Activated CD4-positive, alpha-beta T cell treated with anti-CD3 and anti-CD28 coated beads, Interleukin-2, Interleukin-6, amounts not matched to agents 100 ng/mL and 50 ng/mL, durations not matched to agents 16 hours and 8 hours (primary cell): ENCODE data around the gene IL3.

Experiments
- DNase-seq: peaks from one replicate; pipeline ENCODE4 v3.0.0-alpha.2; 2020

The IL3 gene

GRCh38 chr5:132057498-132058255 lies 2.8 kb upstream of the IL3 start:
- no peak for DNase-seq

GRCh38 chr5:132058646-132059042 lies 1.8 kb upstream of the IL3 start:
- no peak for DNase-seq

DNA sequence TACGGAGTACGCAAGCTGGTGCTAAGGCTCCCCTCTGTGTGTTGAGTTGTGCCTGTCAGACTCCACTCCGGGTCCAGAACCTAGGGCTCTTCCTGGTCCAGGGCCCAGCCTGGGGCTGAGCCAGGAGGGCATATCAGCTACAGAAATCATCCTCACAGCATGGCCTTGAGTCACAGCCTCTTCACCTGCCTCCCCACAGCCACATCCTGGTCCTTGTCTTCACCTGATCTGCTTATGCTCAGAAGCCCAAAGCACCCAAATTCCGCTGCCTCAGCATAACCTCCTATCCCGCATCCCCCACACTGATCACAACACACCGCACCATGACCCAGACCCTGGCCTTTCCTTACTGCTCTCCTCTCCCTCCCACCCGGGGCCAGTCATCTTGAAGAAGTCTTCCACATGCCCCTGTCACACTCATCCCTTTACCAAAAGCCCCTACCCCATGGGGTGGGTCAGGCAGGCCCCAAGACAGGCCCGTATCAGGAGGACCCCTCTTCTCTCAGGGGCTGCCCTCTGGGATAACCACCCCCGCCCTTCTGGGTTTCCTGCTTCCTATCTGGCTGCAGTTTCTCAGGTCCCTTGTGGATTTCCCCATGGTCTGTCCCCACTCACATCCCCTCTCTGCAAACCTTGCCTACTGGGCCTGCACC lies 1.3 kb upstream of the IL3 start:
- DNase-seq = no peak

GRCh38 chr5:132059696-132060500 lies 557 bp upstream of the IL3 start:
- no peak for DNase-seq

GRCh38 chr5:132063090-132063911 lies 2.8 kb downstream of the IL3 start:
- peak; percentile 86 for DNase-seq

DNA sequence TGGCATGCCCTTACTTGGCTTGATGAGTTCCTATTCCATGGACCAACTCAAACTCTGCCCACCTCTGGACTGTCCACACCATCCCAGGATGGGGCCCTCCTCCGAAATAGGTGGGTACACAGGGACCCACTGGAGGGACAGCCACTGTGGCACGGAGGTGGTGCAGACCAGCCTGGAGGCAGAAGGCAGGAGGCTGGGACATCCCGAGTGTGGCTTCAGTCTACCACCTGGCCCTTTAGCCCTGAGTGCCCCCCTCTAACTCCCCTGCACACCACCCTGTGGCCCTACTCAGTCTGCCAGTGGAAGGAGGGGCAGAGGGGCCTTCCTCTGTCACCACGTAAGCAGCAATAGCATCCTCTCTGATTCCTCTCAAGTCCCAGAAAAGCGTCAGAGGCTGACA lies 3.7 kb downstream of the IL3 start:
- DNase-seq = no peak

GRCh38 chr5:132064738-132065331 lies 4.4 kb downstream of the IL3 start:
- DNase-seq = peak; percentile 90

DNA sequence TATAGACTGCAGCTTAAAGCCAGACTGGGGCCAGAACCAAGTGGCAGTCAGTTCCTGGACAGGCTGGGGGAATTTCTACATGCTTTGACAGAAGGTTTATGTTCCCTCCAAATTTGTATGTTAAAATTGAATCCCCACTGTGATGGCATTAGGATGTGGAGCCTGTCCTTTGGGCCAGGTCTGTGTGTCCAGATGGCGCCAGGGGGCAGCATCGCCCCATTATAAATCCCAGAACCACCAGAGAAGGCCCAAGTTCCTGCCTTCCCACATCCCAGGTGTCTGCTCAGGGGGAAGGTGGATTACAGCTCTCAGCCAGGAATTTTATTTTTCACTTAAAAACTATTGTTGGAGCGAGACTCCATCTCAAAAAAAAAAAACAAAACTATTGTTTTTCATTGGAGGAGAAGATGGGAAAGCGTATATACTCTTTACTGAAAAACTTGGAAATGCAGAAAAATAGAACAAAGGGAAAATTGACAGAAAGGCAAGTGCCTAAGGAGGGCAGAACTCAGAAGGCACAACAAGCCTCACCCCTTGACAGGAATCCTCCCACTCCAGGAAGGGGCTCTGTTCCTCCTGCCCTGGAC lies 5.0 kb downstream of the IL3 start:
- DNase-seq = peak; percentile 72

DNA sequence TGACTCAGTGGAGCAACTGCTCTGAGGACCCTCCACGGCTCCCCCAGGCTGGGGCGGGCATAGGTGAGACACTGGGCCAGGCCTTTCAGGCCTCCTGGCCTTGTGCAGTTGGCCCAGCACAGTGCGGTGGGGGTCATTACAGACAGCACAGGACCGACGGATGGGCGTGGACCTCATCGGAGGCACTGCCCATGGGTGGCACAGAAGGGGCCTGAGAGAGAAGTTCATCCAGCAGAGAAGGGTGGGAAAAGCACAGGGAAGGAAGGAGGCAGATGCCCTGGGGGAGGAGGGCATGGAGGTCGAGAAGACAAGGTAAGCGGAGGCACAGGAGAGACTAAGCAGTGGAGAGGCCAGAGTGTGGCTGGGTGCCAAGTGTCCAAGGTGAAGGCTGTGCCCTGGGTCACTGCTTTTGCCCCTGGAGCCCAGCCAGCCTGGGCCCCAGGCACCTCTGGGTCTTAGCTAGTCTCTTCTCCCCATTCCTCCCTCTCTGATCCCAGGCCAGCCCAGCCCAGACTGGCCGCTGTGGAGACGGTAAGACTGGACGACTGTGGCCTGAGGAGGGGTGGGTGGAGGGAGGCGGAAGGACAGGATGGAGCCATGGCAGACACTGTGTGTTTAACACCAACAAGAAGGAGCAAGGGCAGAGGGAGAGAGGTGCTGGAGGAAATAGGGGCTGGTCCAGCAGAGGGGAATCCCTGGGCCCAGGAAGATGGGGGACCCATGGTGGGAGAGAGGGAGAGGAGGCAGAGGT lies 5.7 kb downstream of the IL3 start:
- no peak for DNase-seq

GRCh38 chr5:132066871-132067270 lies 6.4 kb downstream of the IL3 start:
- no peak for DNase-seq

DNA sequence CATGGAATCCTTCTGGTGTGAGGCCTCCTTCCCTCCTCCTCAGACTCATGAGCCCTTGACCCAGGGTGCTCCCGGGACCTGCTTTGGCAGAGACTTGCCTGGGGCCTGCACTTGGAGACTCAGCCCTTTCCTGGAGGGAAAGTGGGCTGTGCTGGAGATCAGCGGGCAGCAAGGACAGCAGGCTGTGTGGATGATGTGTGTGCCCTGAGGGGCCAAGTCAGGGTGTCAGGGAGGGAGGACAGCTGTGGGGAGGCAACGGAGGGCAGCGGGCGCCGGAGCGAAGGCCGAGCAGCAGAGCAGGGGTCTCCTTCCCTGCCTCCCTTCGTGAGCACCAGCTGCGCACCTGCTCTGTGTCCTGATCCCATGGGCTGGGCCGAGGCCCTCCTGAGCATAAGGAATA lies 7.0 kb downstream of the IL3 start:
- no peak for DNase-seq

GRCh38 chr5:132067941-132068808 lies 7.7 kb downstream of the IL3 start:
- DNase-seq = no peak

- no peak for DNase-seq
Observed at GRCh38 chr5:132069561-132069960, 9.1 kb downstream of the IL3 start.

- no peak for DNase-seq
Observed at GRCh38 chr5:132069994-132070393, 9.5 kb downstream of the IL3 start.

GRCh38 chr5:132070460-132071337 lies 10.2 kb downstream of the IL3 start:
- peak; percentile 58 for DNase-seq

DNA sequence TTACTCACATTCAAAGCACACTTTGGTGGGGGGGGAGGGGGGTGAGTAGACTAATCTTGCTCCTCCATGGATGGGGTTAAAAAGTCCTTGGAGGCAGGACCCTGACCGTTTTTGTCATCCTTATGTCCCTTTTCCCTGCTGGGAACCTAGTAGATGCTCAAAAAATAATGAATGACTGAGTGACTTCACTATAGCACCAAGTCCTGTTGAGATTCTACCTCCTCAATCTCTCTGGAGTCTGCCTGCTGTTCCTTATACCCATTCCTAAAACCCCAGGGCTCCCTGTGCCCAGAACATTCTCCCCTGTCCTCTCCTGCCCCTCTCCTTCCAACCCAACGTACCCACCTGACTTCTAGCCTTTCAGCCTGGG lies 10.9 kb downstream of the IL3 start:
- no peak for DNase-seq

GRCh38 chr5:132072070-132072469 lies 11.6 kb downstream of the IL3 start:
- no peak for DNase-seq

- no peak for DNase-seq
Observed at GRCh38 chr5:132072528-132072927, 12.1 kb downstream of the IL3 start.
